Left lung (tissue), 10 donors: ENCODE measurements around the gene DNAJB5. TPM values are rescaled to one million over a fixed set of nuclear protein-coding genes. Genes with fewer than 3 reads are reported as not detected.
"Not testable (repeated sequence)": the region's sequence is repeated elsewhere in the genome, so short reads cannot be mapped to it uniquely, and the experiment has no call there.

Experiments used
- ATAC-seq: fragments of 200-7000 bp; cut with Tn5 transposase; one replicate; pipeline ENCODE4 v1.9.1; 2020; ENCODE audit warnings: moderate library complexity
- DNase-seq, 4 donors: peaks; one replicate each; pipeline ENCODE4 v3.0.0-alpha.2; 2013 to 2020
- H3K27ac ChIP-seq, 2 donors: fragments of 200-600 bp; sonication (generic) in 1 of 2; one replicate each; pipeline versions ENCODE4 v1.5.0 to v1.8.0; 2020 to 2021
- H3K27me3 ChIP-seq, 2 donors: fragments of 200-600 bp; sonication (generic) in 1 of 2; one replicate each; pipeline versions ENCODE4 v1.5.0 to v1.8.0; 2020 to 2021
- H3K36me3 ChIP-seq, 2 donors: fragments of 200-600 bp; sonication (generic) in 1 of 2; one replicate each; pipeline versions ENCODE4 v1.5.0 to v1.8.0; 2020 to 2021
- H3K4me1 ChIP-seq, 2 donors: fragments of 200-600 bp; one replicate each; pipeline ENCODE4 v1.8.0; 2021
- H3K4me3 ChIP-seq, 2 donors: fragments of 200-600 bp; sonication (generic) in 1 of 2; one replicate each; pipeline versions ENCODE4 v1.5.0 to v1.8.0; 2020 to 2021; ENCODE audit warnings: mild to moderate bottlenecking in 1 of 2
- H3K9me3 ChIP-seq, 2 donors: fragments of 200-600 bp; sonication (generic) in 1 of 2; one replicate each; pipeline versions ENCODE4 v1.5.0 to v1.8.0; 2020 to 2021
- CTCF ChIP-seq, 2 donors: fragments of 200-600 bp; sonication (generic) in 1 of 2; IDR thresholded peaks; one replicate each; pipeline versions ENCODE4 v1.5.0 to v1.8.0; 2021; ENCODE audit warnings: antibody characterized with exemption in 2 of 2
- intact Hi-C, 2 donors: fragments of 100-400 bp; cut with DNase I; formaldehyde crosslinking; loops; one replicate each; pipeline versions ENCODE4 v1.11.2 to v1.14.2; 2022
- polyA plus RNA-seq, 6 donors: library from polyadenylated mRNA; unstranded; fragments of 120-200 nt; gene quantifications; one replicate each; pipeline ENCODE4 v1.2.1, GENCODE V29; 2013; ENCODE audit not compliant: insufficient read length in 6 of 6
- total RNA-seq, 2 donors: library from RNA; stranded (reverse); fragmentation: NEBNext Ultra II Directional; extraction: Animal tissue kit (Norgen Biotek cat#: 25700); gene quantifications; one replicate each; pipeline ENCODE4 v1.2.1, GENCODE V29; 2021
- donor health status: DM: no; HTN: yes; CAD: no.
- donor health status: DM: no; HTN: no; CAD: no.

DNAJB5 gene
- total and polyA plus RNA-seq, 8 donors, result 6.9 to 14.4 (median 8.9) TPM

GRCh38 chr9:35010351-35010958 is 20.9 kb downstream of the DNAJB5 start:
- H3K4me3 ChIP-seq, result no peak overlapping the region
- H3K27me3 ChIP-seq, result no peaks in the 10 kb centered on the region
- no peak for DNase-seq
- no peak for ATAC-seq
- H3K4me1 ChIP-seq, result no peaks in the 10 kb centered on the region
- intact Hi-C loops, result no loop called here
- peaks cover 0 to 27% of the 10 kb centered on the region in 2 donors for H3K36me3 ChIP-seq
- no peak for TF ChIP-seq CTCF (IDR thresholded peaks at IDR 0.05)
- H3K9me3 ChIP-seq, result peaks cover 0 to 21% of the 10 kb centered on the region in 2 donors
- no peak overlapping the region for H3K27ac ChIP-seq

- Histone ChIP-seq H3K27me3 (no peaks in the 10 kb centered on the region), H3K9me3 (peaks cover 0 to 21% of the 10 kb centered on the region in 2 donors), H3K36me3 (peaks cover 0 to 25% of the 10 kb centered on the region in 2 donors), H3K4me1 (no peaks in the 10 kb centered on the region), H3K4me3 (no peak overlapping the region), H3K27ac (no peak overlapping the region)
- DNase-seq, result no peak
- intact Hi-C loops, result no loop called here
- no peak for ATAC-seq
- TF ChIP-seq CTCF (IDR thresholded peaks at IDR 0.05), result no peak
Measured at GRCh38 chr9:35014517-35014916, 25.0 kb downstream of the DNAJB5 start.

GRCh38 chr9:35023443-35023842 is 33.9 kb downstream of the DNAJB5 start:
- H3K27me3 ChIP-seq, H3K27ac ChIP-seq, H3K36me3 ChIP-seq, H3K9me3 ChIP-seq, ATAC-seq, H3K4me1 ChIP-seq, H3K4me3 ChIP-seq, intact Hi-C loops, DNase-seq: not testable (repeated sequence)

- ATAC-seq, result no peak
- Histone ChIP-seq H3K9me3 (no peaks in the 10 kb centered on the region), H3K4me3 (no peak overlapping the region), H3K4me1 (no peaks in the 10 kb centered on the region), H3K27me3 (no peaks in the 10 kb centered on the region), H3K36me3 (peaks cover 0 to 3% of the 10 kb centered on the region in 2 donors), H3K27ac (no peak overlapping the region)
- no peak for DNase-seq
- no peak for TF ChIP-seq CTCF (IDR thresholded peaks at IDR 0.05)
- intact Hi-C loops, result no loop called here
Measured at GRCh38 chr9:35026671-35027070, 37.1 kb downstream of the DNAJB5 start.

- H3K36me3 ChIP-seq, result no peaks in the 10 kb centered on the region
- H3K4me1 ChIP-seq, result no peaks in the 10 kb centered on the region
- no peak for TF ChIP-seq CTCF (IDR thresholded peaks at IDR 0.05)
- DNase-seq (no peak), ATAC-seq (no peak)
- no peak overlapping the region for H3K27ac ChIP-seq
- H3K9me3 ChIP-seq, result no peaks in the 10 kb centered on the region
- intact Hi-C loops, result no loop called here
- H3K27me3 ChIP-seq, result no peaks in the 10 kb centered on the region
- no peak overlapping the region for H3K4me3 ChIP-seq
Measured at GRCh38 chr9:35027374-35027773, 37.8 kb downstream of the DNAJB5 start.

GRCh38 chr9:35027860-35028259 is 38.3 kb downstream of the DNAJB5 start:
- H3K4me1 ChIP-seq, result no peaks in the 10 kb centered on the region
- DNase-seq (no peak), ATAC-seq (no peak)
- H3K27me3 ChIP-seq, result no peaks in the 10 kb centered on the region
- TF ChIP-seq CTCF (IDR thresholded peaks at IDR 0.05), result no peak
- no peak overlapping the region for H3K27ac ChIP-seq
- H3K4me3 ChIP-seq, result no peak overlapping the region
- no peaks in the 10 kb centered on the region for H3K36me3 ChIP-seq
- intact Hi-C loops, result no loop called here
- H3K9me3 ChIP-seq, result no peaks in the 10 kb centered on the region
